GM12872 (cell line): Measurements from ENCODE around the gene TRIM14.

Experiments used
- CTCF ChIP-seq: IDR thresholded peaks from 3 replicates; pipeline ENCODE4 v1.5.1; 2011; ENCODE audit warnings: low read depth, mild to moderate bottlenecking, low read length, moderate library complexity; ENCODE audit not compliant: insufficient read depth

Gene TRIM14

DNA sequence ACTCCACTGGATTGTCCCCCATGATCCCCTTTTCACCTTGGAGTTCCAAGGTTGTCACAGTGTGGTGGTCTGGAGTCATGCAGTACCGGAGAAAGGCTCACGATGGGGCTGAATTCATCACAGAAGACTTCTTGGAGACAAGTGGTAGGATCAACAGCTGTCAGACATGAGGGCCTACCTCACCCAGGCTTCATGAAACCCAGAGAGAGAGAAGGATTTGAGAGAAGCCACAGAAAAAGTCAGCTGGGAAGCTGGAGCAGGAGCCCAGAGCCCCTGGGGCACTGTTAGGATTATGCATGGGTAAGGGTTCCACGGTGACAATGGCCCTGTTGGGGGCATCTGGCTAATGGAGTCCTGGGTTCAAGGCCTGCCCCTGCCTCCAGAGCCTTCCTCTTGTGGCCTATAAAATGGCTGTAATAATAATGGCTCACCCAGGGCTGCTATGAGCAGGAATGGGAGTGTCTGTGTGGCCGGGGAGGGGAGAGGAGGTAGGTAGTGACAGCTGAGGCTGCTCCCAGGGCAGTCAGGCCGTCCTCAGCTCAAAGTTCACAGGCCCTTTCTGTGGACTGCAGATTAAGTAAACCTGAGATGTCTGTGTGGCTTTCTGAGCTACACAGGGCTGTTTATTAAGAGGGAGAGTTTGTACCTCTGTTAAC is 910 bp downstream of the TRIM14 start:
- TF ChIP-seq CTCF, result peak; percentile 24; the same call in 1 of the 3 replicates

- TF ChIP-seq CTCF, result no peak
These were observed 10.0 kb downstream of the TRIM14 start for GRCh38 chr9:98109052-98109451.

DNA sequence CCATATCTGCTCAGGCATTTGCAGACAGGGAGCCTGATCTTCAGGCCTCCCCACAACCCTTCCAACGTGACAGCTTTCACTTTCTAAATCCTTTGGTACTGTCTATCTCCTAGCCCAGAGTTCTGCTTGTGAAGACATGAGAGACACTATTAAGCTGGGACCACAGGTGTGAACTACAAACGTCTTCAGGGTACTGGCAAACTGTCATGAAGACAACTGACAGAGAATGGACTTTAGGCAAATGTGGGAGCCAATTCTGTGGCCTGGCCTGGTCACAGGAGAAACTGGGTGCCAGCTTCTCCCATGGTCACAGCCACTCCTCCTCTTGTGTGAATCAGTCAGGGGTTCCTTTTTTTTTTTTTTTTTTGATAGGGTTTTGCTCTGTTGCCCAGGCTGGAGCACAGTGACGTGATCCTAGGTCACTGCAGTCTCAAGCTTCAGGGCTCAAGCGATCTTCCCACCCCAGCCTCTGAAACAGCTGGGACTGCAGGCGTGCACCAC is 10.4 kb downstream of the TRIM14 start:
- TF ChIP-seq CTCF, result no peak

DNA sequence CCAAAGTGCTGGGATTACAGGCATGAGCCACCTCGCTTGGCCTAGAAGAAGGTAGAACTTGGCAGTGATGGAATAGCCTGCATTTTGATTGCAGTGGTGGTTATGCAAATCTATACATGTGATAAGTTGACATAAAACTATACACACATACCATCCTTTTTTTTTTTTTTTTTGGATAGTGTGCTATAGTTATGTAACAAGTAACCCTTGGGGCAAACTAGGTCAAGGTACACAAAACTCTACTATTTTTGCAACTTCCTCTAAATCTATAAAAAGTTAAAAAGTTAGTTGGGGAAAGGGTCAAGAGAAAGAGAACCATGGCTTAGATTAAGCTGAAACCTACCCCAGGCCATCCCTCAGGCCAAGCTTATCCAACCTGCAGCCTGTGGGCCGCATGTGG is 11.1 kb downstream of the TRIM14 start:
- no peak for TF ChIP-seq CTCF

DNA sequence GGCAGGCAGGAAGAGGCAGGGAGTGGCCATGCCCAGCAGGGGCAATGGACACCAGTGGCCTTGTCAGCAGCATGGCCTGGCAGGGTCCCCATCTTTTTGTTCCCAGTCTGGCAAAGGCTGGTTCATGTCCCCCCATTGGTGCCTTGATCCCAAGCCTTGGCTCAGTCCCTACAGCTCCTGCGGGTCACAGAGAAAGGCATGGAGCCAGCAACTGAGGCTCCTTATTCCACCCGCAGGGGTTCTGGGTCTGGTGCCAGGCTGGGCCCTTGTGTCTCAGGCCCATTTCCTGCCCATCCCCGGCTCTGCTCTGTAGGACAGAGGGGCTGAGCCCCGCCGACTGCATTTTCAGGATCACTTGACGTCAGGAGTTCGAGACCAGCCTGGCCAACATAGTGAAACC is 14.0 kb downstream of the TRIM14 start:
- no peak for TF ChIP-seq CTCF

- TF ChIP-seq CTCF, result no peak
These were observed 14.6 kb downstream of the TRIM14 start for GRCh38 chr9:98104445-98104881.

DNA sequence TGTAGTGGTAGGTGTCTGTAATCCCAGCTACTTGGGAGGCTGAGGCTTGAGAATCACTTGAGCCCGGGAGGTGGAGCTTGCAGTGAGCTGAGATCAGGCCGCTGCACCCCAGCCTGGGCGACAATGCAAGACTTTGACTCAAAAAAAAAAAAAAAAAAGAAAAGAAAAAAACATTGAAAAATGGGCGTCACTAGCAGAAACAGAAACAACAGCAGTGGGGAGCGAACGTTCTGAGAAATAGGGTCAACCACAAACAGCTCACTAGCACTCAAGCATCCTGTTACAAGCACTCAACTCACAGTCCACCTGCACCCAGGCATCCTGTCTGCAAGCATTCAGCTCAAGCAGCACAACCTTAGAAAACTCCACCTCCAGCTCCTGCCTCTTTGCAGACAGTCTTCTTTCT is 17.2 kb downstream of the TRIM14 start:
- TF ChIP-seq CTCF, result no peak

- TF ChIP-seq CTCF, result no peak
These were observed 17.6 kb downstream of the TRIM14 start for GRCh38 chr9:98101416-98101815.
